ENCODE data around the gene VEGFC.

VEGFC gene, protein sequence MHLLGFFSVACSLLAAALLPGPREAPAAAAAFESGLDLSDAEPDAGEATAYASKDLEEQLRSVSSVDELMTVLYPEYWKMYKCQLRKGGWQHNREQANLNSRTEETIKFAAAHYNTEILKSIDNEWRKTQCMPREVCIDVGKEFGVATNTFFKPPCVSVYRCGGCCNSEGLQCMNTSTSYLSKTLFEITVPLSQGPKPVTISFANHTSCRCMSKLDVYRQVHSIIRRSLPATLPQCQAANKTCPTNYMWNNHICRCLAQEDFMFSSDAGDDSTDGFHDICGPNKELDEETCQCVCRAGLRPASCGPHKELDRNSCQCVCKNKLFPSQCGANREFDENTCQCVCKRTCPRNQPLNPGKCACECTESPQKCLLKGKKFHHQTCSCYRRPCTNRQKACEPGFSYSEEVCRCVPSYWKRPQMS

DNA sequence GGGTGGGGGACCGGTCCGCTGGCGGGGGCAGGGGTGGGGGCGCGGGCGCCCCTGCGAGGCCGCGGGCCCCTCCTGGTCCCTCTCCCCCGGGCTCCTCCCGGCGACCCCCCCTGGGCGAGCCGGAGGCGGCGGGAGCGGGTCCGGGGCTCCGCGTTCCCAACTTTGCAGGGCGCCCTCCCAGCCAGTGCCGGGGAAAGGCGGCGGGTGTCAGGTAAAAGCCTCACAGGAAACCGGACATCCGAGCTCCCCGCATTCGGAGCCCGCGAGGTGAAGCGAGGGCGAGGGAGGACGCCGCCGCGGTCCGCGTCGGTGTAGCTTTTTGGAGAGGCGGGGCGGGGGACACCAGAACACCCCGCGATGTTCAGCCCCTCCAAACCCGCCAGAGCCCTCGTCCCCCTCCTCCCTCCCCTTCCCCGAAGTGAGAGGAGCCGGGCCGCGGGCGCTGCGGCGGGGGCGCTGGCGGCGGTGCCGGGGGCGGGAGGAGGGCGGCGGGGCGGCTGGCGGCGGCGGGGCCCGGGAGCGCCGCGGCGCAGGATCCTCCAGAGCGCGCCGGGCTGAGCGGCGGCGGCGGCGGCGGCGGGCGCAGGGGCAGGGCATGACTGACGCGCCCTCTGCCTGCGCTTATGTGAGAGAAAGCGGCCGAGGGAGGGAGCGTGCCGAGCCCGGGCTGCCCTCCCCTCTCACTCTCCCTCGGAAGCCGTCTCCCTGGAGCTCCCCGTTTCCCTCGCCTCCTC lies at the start of gene VEGFC:
Gene VEGFC, minus strand, starts transcription at position 597 of the 734 bp plus-strand sequence. CDS start 611 bp downstream, outside the sequence.
- no peak for DNase-seq (ENCODE audit: low read depth)

- DNase-seq (ENCODE audit: low read depth): no peak
Measured at GRCh38 chr4:176841711-176842112, 49.0 kb upstream of the VEGFC start.

- no peak for DNase-seq (ENCODE audit: low read depth)
Measured at GRCh38 chr4:176840166-176840565, 47.4 kb upstream of the VEGFC start.

- no peak for DNase-seq (ENCODE audit: low read depth)
Measured at GRCh38 chr4:176839656-176840055, 46.9 kb upstream of the VEGFC start.

GRCh38 chr4:176838601-176839433 lies 46.1 kb upstream of the VEGFC start:
- no peak for DNase-seq (ENCODE audit: low read depth)

GRCh38 chr4:176837169-176837895 lies 44.6 kb upstream of the VEGFC start:
- DNase-seq (ENCODE audit: low read depth): no peak

DNA sequence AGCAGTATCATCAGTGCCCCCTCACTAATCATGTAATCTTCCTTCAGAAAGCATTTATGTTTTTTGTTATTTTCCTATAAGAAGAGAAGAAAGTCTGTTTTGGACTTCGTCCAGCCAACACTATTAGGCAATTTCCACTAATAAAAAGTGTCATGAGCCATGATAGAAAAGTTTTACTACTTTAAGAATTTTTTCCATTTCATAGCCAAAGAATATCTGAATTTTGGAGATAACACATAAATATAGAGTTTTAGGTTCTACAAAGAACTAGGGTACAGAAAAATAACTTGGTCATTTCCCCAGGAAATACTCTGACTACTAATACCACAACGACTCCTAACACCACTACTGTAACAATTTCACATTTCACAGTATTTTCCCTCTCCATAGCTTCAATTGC lies 41.8 kb upstream of the VEGFC start:
- no peak for DNase-seq (ENCODE audit: low read depth)

GRCh38 chr4:176833400-176834175 lies 40.9 kb upstream of the VEGFC start:
- DNase-seq (ENCODE audit: low read depth): no peak

- no peak for DNase-seq (ENCODE audit: low read depth)
Measured at GRCh38 chr4:176830971-176831370, 38.2 kb upstream of the VEGFC start.

DNA sequence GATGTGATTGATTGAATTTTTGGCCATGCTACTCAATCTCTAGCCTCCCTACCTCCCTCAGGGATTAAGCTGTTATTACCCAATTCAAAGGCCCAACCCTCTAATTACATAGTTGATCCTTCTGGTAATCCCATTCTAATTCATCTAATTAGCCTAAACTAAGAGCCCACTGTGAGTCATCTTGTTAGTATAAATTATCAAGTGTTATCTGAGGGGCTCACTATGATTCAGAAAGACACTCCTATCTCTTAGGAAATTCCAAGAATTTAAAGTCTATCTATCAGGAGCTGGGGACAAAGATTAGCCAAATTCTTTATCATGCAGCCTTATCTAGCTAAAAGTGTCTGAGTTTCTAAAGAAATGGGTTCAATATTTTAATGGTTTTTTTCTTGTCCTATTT lies 32.9 kb upstream of the VEGFC start:
- no peak for DNase-seq (ENCODE audit: low read depth)

DNA sequence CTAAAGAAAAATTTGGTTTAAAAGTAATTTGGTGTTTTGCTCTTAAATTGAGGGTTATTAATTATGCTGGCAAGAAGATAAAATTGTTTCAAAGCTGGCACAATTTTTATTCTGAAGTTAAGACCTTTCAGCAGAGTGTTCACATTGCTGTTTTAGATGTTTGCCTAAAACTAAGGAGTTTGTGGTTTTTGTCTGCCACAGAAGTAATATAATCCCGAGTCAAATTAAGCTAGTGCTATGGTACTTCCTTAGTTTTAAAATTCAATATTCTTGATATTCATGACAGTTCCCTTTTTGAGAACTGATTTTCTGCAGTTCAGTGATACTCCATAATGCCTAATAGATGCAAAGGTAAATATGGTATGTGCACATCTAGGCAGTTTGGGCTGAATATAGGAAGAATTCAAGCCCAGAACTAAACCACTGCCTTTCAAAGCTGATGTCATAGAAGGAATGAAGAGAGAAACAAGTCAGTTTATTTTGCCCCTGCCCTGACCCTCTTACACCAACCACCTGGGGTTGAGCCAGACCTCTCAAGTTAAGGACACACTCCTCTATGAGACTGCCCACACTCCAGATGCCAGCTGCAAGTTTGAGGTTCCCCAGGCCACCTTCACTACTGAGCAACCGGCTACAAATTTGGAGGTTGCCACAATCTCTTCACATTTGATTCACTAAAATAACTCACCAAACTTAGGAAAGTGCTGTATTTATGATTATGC lies 32.1 kb upstream of the VEGFC start:
- no peak for DNase-seq (ENCODE audit: low read depth)

DNA sequence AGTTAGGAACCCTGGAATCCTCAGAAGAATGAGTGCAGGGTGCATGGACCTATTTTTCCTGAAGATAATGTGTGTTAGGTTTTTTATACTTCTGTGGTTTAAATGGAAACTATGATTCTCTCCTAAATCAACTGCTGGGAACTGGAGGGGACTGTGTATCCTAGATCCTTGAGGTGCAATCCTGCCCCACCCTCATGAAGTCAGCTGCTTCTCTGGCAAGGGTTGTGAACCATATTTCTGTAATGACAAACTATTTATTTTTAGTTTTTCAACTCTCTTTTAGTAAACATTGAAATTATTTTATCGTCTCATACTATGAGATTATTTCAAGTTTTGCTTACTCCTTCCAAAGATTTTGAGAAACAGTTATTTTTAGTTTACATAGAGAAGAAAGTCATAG lies 25.8 kb upstream of the VEGFC start:
- no peak for DNase-seq (ENCODE audit: low read depth)

- DNase-seq (ENCODE audit: low read depth): no peak
Measured at GRCh38 chr4:176817204-176817603, 24.5 kb upstream of the VEGFC start.

DNA sequence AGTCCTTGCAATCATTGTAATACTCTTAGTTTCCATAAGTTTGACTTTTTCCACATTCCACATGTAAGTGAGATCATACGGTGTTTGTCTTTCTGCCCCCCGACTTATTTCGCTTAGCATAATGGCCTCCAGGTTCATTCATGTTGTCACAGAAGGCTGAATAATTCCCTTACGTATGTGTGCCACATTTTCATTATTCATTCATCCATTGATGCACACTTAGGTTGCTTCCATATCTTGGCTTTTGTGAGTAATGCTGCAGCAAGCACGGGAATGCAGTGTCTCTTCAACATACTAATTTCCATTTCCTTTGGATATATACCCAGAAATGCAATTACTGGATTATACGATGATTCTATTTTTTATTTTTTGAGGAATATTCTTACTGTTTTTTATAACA lies 22.0 kb upstream of the VEGFC start:
- DNase-seq (ENCODE audit: low read depth): no peak

DNA sequence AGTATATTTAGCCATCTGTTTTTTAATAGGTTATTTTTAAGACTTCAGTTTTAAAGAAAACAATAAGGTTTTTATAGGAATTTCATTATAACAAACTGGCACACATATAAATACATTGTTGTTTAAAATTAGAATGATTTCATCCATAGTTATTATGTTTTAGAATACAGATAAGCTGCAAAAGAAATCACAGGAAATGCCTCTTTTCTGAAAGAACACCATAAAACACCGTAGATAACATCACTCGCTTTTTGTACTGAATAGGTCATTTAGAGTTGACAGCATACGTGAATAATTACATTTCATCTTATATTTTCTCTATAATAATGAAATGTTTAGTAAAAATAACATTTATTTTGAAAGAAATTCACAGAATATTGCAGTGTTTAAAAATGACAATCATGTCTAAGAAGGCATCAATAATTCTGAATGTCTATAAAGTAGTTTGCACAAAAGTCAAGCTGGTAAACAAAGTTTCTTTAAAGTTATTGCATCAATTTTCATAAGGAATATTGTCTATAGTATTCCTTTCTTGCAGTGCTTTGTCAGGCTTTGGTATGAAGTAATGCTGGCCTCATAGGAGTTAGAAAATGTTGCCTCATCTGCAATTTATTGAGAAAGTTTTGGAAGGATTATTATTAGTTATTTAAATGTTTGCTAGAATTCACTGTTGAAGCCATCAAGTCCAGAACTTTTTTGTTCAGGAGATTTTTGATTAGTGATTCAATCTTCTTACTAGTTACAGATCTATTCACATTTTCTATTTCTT lies 17.9 kb upstream of the VEGFC start:
- DNase-seq (ENCODE audit: low read depth): no peak

- no peak for DNase-seq (ENCODE audit: low read depth)
Measured at GRCh38 chr4:176806778-176807375, 14.2 kb upstream of the VEGFC start.

DNA sequence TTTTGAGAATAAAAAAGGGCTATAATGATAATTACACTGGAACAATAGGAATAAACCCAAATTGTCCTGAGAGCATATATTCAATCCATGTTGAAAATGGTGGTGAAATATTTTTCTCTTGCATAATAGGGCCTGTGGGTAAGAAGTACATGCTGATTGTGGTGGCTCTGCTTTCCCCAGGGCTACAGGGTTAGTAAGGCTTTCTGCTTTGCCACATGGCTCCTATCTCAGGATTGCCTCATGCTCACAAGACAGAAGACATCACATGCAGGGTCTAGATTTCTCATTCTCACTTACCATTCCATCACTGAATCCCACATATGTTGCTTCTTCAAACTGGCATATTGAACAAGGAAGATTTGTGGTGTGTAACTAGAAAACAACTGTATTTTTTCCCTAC lies 12.4 kb upstream of the VEGFC start:
- no peak for DNase-seq (ENCODE audit: low read depth)

DNA sequence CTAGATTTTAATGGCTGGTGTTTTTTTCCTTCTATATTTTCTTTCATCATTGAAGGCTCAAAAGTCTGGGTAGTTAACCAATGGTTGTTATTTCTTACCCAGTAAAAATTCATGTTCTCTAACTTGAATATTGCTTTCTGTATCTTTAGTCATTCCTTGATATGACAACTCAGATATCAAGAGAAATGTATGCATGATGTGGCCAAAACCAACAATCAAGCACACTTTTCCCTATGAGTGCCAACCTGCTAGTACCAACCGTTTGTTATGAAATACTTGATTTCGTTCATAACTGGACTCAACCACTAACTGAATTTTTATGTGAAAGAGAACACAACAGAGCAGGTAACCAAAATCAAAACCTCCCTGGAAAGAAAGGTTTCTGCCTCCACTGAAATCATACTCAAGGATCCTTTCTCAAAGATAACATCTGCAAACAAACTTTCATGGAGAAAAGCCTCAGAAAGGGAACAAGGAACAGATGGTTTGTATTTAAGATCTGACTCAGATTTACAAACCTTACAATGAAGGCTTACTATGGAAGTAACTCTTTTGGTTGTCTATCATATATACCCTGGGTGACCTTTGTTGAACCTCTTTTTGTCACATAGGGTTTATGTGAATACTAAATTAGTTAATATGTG lies 8.3 kb upstream of the VEGFC start:
- DNase-seq (ENCODE audit: low read depth): no peak

DNA sequence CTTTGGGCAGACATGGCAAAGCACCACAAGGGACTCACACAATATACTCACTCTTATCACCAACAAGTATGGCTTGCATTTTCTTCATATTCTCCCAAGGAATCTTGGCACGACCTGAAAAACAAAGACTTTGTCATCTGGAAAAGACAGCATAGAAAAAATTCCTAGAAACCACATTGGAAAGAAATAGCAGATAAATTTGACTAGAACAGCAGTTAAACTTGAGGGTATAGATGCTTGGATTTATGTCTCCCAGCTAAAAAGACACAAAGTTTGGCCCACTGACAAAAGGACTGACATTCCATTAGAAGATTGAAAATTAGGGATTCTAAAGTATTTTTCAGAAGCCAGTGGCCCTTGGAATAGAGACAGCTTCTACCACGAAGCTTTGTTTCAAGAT lies 6.9 kb upstream of the VEGFC start:
- DNase-seq (ENCODE audit: low read depth): no peak

Data from CMK (cell line).